HG03159 (cell line): Measurements from ENCODE around the gene NF1.
"Not testable (repeated sequence)": the region's sequence is repeated elsewhere in the genome, so short reads cannot be mapped to it uniquely, and the experiment has no call there.

Experiments used
- ATAC-seq: cut with Tn5 transposase; IDR thresholded peaks from one replicate; pipeline ENCODE4 v1.9.1; 2021; ENCODE audit warnings: mild to moderate bottlenecking, moderate library complexity; ENCODE audit not compliant: unreplicated experiment

NF1 gene

GRCh38 chr17:31122746-31123145 lies 28.0 kb downstream of the NF1 start:
- no peak for ATAC-seq

GRCh38 chr17:31126318-31126717 lies 31.5 kb downstream of the NF1 start:
- ATAC-seq: no peak

- ATAC-seq: no peak
Observed at GRCh38 chr17:31128241-31128640, 33.5 kb downstream of the NF1 start.

DNA sequence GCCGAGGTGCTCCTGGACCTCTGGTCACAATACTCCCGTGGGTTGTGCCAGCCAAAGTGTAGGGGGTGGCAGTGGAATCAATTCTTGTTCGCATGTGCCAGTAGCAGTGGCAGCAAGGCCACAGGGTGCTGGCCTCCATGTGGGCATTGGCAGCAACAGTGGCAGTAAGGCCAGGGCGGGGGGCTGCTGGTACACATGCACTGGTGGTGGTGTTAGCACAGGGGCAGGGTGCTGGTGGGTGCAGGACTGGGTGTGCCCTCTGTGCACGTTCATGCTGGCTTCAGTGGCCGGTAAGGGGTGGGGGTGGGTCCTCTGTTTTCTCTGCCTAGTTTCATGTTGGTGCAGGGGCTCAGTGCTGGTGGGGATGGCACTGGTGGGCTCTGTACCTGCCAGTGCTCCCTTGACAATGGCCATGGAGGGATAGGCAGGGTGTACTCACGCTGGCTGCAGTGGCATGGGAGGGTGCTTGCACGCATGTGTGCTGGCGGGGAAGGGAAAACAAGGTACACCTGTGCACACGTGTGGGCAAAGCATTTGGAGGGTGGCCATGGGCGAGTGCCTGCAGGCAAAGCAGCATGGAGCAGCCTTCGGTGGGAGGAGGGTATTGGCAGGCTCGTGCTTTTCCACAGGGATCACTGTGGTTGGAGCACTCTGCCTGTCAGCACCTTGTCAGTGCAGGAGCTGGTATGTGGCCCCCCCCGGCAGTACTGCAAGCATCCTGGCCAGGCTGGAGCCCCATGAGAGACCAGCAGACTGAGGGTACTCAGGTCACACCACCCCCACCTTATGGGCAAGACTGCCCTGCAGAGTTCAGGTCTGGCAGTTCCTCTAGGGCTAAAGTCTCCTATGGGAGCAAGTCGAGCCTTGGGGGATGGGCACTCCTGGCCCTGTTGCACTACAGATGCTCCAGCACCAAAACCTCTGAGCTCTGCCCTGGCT lies 35.8 kb downstream of the NF1 start:
- no peak for ATAC-seq

GRCh38 chr17:31131299-31131698 lies 36.5 kb downstream of the NF1 start:
- no peak for ATAC-seq

- no peak for ATAC-seq
Observed at GRCh38 chr17:31132977-31133376, 38.2 kb downstream of the NF1 start.

DNA sequence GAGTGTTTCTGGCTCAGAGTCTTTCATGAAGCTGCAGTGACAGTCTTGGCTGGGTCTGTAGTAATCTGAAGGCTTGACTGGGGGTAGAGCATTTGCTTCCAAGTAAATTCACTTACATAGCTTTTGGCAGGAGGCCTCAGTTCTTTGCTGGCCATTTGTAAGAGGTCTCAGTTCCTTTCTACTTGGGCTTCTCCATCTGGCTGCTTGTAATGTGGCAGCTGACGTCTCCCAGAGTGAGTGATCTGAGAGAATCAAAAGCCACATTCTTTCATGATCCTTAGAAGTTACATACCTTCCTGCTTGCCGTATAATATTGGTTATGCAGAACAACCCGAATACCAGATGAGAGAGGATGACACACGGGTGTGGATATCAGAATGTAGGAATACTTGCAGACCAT lies 39.8 kb downstream of the NF1 start:
- ATAC-seq: no peak

DNA sequence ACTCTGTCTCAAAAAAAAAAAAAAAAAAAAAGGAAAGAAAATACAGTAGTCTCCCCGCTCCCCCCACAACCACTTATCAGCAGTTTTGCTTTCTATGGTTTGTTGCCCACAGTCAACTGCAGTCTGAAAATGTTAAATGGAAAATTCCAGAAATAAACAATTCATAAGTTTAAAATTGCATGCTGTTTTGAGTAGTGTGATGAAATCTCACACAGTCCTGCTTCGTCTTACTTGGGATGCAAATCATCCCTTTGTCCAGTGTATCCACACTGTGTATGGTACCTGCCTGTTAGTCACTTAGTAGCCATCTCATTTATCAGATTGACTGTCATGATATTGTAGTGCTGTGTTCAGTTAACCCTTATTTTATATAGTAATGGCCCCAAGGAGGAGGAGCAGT lies 41.5 kb downstream of the NF1 start:
- ATAC-seq: no peak

DNA sequence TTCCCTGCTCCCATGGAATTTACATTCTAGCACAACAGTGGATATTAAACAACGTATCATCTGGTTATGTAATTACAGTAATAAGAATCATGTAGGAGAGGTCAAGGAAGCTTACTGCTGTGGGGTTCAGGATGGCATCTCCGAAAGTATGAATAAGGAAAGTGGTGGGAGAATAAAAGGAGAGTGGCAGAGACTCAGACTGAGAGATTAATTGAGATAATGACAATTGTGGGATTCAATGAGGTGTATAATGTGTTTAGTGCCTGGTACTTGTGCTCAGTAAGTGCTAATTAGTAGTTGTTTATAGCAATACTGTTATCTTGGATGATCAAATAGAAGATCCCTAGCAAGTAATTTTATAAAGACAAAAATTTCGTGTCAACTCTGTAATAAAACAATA lies 45.3 kb downstream of the NF1 start:
- ATAC-seq: no peak

- ATAC-seq: no peak
Observed at GRCh38 chr17:31144428-31144827, 49.7 kb downstream of the NF1 start.

- ATAC-seq: no peak
Observed at GRCh38 chr17:31144836-31145235, 50.1 kb downstream of the NF1 start.

DNA sequence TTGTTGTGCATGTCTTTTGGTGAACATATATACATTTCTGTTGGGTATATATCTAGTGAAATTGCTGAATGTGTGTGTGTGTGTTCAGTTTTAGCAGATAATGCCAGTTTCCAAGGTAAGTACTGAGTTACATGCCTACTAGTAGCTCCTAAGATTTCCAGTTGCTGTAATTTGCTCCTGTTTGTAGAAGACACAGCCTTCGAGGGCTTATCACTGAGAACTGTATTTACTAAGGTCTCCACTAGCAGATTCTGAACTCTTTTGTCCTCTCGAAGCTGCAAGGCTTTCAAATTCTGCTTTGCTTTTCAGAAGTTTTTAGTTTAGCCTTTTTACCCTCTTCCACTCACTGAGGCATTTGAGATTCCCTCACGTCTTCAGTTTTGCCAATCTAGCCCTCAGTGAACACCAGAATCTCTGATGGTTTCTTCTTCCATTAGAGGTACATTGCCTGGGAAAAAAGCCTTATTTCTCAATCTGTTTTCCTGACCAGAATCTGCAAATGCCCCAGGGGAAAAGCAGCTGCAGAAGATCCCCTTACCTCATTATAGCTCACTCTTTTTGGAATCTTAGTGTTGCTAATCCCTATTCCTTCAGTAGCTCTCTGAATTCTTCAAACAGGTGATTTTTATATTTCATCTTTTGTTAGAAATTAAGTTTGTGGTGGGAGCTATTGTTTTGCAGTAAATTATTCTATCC lies 52.9 kb downstream of the NF1 start:
- ATAC-seq: no peak

- ATAC-seq: no peak
Observed at GRCh38 chr17:31148205-31148604, 53.4 kb downstream of the NF1 start.

DNA sequence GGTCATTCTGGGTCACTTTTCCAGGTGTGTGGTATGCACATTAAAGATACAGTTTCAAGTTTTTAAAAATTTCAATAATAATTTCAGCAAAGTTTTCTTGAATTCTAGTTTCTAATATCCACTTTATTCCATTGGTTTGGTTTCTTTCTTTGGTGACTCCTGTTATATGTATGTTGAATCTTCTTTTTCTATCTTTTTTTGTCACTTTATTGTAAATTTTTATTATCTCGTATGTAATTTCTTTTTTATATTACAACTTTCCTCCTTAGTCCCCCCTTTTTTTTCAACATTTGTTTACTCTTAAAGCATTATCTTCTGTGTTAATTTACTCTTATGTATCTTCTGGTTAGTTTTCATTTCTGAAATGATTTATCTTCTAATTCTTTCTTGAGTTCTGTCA lies 57.5 kb downstream of the NF1 start:
- no peak for ATAC-seq

DNA sequence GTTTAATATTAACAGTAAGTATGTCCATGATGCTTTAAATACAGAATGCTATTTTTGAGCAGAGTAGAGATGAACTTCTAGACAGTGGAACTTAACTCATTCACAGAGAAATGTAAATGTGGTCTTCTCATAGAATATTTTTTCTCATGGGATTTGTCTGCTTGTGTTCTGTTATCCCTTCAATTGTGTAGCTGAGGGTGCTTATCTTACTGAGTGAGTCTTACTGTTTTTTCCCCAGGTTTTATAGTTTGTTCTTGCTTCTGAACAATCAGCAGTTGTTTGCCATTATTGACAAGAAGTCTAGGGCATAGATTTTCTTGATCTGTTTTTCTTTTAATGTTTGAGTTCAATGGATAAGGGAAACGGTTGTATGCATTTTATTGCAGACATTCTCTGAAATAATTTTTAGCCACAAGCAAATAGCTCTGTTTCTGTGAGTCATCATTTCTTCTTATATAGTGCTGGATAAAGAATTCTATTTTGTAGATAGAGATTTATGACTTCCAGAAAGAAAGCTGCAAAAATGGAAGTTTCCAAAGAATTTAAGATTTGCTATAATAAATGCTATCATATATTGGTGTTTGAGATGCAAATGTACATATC lies 60.5 kb downstream of the NF1 start:
- ATAC-seq: no peak

GRCh38 chr17:31156326-31156725 lies 61.5 kb downstream of the NF1 start:
- no peak for ATAC-seq

- not testable (repeated sequence) for ATAC-seq
Observed at GRCh38 chr17:31156864-31157263, 62.1 kb downstream of the NF1 start.

- no peak for ATAC-seq
Observed at GRCh38 chr17:31158746-31159377, 64.1 kb downstream of the NF1 start.

GRCh38 chr17:31163091-31163781 lies 68.5 kb downstream of the NF1 start:
- no peak for ATAC-seq

GRCh38 chr17:31167111-31167510 lies 72.3 kb downstream of the NF1 start:
- no peak for ATAC-seq

- no peak for ATAC-seq
Observed at GRCh38 chr17:31171701-31172100, 76.9 kb downstream of the NF1 start.
